Bronchial epithelial cell (primary cell): ENCODE measurements around the gene U2AF1L4. TPM values are rescaled to one million over a fixed set of nuclear protein-coding genes. Genes with fewer than 3 reads are reported as not detected.

Source experiments
- DNase-seq: peaks from one replicate; pipeline ENCODE4 v3.0.0-alpha.2; 2010; ENCODE audit warnings: low read depth
- FAIRE-seq: peaks from 2 replicates; lab custom pipeline; 2011; peaks lifted over from hg19 to GRCh38; lab: Jason Lieb, UNC
- H3K27me3 ChIP-seq: 2 replicates; pipeline ENCODE4 v1.5.1; 2011; ENCODE audit warnings: low read length; ENCODE audit not compliant: control insufficient read depth, insufficient read depth
- H3K36me3 ChIP-seq: 2 replicates; pipeline ENCODE4 v1.5.1; 2011; ENCODE audit warnings: low read length; ENCODE audit not compliant: control insufficient read depth, insufficient read depth
- H3K4me3 ChIP-seq: 2 replicates; pipeline ENCODE4 v1.5.1; 2011; ENCODE audit warnings: mild to moderate bottlenecking, low read depth, low read length, control low read depth
- total RNA-seq: library from RNA; depleted of rRNA; stranded (reverse); fragments of >200 nt; gene quantifications from 2 replicates; pipeline ENCODE4 v1.2.1, GENCODE V29; 2014
- TF ChIP-seq, protein P1 (sequence below): IDR thresholded peaks from 2 replicates; pipeline ENCODE4 v1.5.1; 2011; ENCODE audit warnings: mild to moderate bottlenecking, moderate library complexity, low read length, control low read depth, inconsistent platforms; ENCODE audit not compliant: insufficient read depth, severe bottlenecking

The U2AF1L4 gene
- total RNA-seq, 1 donor from 2014 or later: 14.7 TPM

- Histone ChIP-seq H3K36me3 (no peaks in the 10 kb centered on the region), H3K4me3 (no peak overlapping the region), H3K27me3 (no peaks in the 10 kb centered on the region)
- FAIRE-seq (no peak), DNase-seq (no peak)
- TF ChIP-seq, protein P1, sequence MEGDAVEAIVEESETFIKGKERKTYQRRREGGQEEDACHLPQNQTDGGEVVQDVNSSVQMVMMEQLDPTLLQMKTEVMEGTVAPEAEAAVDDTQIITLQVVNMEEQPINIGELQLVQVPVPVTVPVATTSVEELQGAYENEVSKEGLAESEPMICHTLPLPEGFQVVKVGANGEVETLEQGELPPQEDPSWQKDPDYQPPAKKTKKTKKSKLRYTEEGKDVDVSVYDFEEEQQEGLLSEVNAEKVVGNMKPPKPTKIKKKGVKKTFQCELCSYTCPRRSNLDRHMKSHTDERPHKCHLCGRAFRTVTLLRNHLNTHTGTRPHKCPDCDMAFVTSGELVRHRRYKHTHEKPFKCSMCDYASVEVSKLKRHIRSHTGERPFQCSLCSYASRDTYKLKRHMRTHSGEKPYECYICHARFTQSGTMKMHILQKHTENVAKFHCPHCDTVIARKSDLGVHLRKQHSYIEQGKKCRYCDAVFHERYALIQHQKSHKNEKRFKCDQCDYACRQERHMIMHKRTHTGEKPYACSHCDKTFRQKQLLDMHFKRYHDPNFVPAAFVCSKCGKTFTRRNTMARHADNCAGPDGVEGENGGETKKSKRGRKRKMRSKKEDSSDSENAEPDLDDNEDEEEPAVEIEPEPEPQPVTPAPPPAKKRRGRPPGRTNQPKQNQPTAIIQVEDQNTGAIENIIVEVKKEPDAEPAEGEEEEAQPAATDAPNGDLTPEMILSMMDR: no peak
Measured at GRCh38 chr19:35779033-35779432, 33.8 kb upstream of the U2AF1L4 start.

DNA sequence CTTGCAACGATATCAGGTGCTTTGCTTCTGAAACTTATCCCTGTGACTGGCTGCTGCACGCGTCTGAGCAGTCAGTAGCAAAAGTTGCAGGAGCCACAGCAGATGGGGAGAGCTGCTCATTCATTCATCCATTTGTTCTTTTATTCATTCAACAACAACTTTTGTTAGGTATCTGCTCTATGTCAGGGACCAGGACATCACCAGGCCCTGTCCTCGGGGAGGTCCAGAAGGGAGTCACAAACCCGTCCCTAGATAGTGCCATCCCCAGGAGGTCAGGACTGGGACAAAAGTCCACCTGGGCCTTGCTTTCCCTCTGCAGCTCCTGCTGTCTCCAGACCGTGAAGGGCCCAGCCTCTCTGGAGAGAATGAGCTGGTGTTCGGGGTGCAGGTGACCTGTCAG lies 32.7 kb upstream of the U2AF1L4 start:
- no peaks in the 10 kb centered on the region for H3K27me3 ChIP-seq
- TF ChIP-seq, protein P1: no peak
- FAIRE-seq (no peak), DNase-seq (no peak)
- H3K36me3 ChIP-seq: no peaks in the 10 kb centered on the region
- no peak overlapping the region for H3K4me3 ChIP-seq

DNA sequence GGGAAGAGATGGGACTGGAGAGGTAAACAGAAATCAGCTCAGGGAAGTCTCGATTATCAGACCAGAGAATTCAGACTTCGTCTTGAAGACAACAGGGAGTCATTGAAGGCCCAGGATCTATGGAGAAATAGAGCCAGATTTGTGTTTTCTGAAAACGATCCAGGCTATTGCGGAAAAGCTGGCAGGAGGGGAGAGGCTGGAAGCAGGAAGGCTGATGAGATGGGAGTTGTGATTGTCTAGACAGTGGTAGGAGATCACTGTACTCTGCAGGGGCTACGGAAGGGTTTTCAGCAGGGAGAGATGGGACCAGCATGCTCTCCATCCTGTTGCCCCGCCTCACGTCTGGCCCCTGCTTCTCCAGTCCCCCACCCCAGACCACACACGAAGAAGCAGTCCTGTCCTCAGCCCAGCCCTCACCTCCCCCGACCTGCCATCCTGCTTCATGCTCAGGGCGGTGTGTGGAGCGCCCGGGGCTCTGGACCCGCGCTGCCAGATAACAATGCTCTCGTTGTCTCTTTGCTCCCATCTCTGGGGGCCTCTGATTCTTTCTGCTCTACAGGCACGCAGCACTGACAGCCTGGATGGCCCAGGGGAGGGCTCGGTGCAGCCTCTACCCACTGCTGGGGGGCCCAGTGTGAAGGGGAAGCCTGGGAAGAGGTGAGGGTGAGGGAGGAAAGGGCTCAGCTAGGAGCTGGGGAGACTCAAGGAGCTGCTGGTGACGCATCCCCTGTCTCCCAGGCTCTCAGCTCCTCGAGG lies 32.0 kb upstream of the U2AF1L4 start:
- no peak for FAIRE-seq
- H3K4me3 ChIP-seq: no peak overlapping the region
- DNase-seq: no peak
- TF ChIP-seq, protein P1: no peak
- no peaks in the 10 kb centered on the region for H3K27me3 ChIP-seq
- no peaks in the 10 kb centered on the region for H3K36me3 ChIP-seq

- DNase-seq (no peak), FAIRE-seq (no peak)
- Histone ChIP-seq H3K27me3 (no peaks in the 10 kb centered on the region), H3K4me3 (peak overlapping the region; percentile 58), H3K36me3 (no peaks in the 10 kb centered on the region)
- TF ChIP-seq, protein P1: no peak
Measured at GRCh38 chr19:35776102-35776788, 31.0 kb upstream of the U2AF1L4 start.

GRCh38 chr19:35775298-35776101 lies 30.3 kb upstream of the U2AF1L4 start, which contains the start of gene ARHGAP33:
TSS of gene ARHGAP33 (plus strand) at chr19:35775564. CDS start at chr19:35775659, 95 bp downstream.
- peak within 1 kb of the TSS; percentile 58 for H3K4me3 ChIP-seq
- no peaks in the 10 kb centered on the region for H3K36me3 ChIP-seq
- DNase-seq (peak; percentile 90), FAIRE-seq (no peak)
- H3K27me3 ChIP-seq: no peaks in the 10 kb centered on the region
- TF ChIP-seq, protein P1: no peak
